AML-193 (cell line): Measurements from ENCODE around the gene YPEL2.
"Not testable (repeated sequence)": the region's sequence is repeated elsewhere in the genome, so short reads cannot be mapped to it uniquely, and the experiment has no call there.

Source experiments
- DNase-seq, 2 experiments: peaks; one replicate each; lab custom pipeline; 2025; lab: John Stamatoyannopoulos, UW

YPEL2 gene

DNA sequence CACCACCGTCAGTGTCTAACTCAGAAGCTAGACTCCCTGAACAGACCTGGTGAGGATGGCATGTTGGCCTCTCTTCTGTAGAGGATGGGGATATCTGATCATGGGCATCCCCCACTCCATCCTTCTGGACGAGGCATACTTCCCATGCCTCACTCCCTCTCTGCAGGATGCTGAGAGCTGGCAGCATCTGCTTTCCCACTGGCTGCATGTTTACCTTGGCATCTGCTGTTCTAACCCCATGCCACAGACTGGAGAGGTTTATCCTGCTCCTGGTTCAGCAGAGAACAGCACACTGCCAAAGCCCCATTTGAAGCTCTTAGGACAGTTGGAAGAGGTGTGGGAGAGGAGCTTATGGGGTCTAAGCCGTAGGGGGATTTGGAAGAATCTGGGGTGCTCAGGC, 46.0 kb downstream of the YPEL2 start:
- DNase-seq, result no peak

DNA sequence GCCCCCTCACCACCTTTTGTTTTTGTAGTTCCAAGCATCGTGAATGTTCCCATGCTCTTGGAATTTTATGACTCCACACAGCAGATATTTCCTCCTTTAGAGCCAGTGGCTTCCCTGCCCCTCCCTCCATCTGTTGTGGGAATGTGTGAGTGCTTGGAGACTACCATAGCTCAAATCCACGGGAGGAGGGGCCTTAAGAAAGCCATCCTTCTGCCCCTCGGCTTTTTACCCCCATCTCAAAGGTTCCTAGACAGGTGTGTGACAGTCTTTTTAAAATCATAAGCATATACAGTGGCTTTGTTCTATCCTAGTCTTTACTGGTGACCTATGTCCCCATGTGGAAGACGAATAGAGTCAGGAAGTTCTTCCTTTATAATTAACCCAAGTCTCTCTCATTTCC, 47.2 kb downstream of the YPEL2 start:
- no peak for DNase-seq

DNA sequence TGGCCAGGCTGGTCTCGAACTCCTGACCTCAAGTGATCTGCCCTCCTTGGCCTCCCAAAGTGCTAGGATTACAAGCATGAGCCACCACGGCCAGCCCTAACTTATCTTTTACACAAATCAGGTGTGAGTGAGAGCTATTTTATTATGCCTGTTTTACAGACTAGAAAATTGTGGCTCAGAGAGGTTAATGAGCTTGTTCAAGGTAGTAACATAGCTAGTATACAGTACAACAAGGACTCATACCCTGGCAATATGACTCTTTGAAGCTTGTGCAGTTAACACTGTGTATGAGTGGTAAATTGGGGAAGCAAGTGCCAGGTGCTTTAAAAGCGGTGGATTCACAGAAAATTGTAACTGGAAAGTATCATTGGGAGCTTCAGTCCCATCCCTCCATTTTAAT, 49.0 kb downstream of the YPEL2 start:
- DNase-seq, result no peak

DNA sequence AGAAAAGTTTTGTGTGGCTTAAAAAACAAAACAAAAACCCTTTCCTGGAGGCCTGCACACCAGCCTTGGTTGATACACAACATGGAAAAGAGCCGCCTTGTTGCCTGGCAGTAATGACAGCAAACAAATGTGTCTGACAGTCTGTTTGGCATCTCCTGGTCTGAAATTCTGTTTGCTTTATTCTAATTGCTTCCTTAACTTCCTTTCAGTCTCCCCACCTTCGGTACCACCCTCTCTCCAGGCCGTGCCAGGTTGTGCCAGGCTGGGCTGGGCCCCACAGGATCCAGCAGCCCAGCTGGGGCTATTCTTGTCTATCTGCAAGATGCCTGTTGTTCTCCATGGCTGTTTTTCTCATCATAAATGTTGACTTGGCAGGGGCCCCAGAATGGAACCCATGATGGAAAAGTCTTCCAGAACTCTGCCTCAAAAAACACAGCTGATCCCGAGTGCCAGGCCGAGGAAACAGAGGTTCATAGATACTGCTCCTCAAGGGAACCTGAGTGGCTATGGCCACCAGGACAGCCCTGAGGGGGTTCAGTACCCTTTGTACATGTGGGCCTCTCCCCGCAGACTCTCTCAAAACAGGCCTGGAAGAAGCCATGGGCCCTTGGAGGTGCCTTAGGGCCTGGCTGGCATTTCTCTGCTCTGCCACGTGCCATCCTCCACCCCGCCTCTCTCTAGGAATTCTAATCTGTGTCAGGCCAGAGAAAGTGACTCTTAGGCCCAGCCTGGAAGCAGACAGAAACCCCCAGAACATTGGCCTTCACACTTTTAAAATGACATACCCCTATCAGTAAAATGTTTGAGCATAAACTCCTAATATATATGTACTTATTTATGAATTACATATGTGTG, 50.5 kb downstream of the YPEL2 start:
- no peak for DNase-seq

DNA sequence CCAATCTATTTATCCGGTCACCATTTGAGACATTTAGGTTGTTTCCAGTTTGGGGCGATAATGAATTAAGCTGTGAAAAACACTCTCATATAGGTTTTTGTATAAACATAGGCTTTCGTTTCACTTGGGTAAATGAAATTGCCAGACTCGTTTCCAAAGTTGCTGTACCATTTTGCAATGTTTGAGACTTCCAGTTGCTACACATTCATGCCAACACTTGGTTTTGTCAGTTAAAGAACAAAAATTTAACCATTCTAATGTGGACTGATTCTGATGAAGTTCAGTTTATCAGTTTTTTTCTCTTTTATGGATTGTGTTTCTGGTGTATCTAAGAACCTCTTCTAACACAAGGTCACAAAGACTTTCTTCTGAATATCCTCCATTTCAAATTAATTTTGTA, 52.4 kb downstream of the YPEL2 start:
- DNase-seq, result no peak

DNA sequence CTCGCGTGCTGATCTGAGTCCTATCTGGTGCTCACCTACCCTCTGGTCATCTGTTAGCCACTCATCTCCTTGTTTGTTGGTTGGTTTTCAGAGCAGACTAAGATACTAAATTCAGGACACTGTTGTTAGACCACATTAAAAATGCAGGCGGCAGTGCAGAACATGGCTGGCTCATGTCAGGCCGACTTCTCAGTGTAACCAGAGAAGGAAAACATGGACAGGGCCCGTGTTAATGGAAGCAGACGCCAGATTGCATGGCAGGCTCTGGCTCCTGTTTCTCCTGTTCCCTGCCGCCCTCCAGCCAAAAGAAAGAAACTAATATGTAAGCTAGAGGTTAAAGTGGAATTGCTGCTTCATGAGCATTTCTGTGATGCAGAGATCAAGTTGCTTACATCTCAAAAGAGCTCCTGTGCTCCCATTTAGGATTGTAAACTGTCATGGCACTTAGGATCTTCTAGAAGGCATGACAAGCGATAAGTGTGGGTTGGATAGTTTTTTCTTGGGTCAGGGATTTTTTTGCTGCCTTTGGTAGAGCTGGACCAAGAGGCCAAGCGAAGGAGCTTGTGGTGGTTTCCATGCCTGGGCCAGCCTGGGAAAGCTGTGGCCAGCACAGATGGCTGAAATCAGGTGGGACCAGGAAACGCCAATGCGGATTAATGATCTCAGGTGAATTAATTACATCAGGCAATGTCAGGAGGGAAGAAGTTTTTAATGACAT, 56.1 kb downstream of the YPEL2 start:
- DNase-seq, result no peak

DNA sequence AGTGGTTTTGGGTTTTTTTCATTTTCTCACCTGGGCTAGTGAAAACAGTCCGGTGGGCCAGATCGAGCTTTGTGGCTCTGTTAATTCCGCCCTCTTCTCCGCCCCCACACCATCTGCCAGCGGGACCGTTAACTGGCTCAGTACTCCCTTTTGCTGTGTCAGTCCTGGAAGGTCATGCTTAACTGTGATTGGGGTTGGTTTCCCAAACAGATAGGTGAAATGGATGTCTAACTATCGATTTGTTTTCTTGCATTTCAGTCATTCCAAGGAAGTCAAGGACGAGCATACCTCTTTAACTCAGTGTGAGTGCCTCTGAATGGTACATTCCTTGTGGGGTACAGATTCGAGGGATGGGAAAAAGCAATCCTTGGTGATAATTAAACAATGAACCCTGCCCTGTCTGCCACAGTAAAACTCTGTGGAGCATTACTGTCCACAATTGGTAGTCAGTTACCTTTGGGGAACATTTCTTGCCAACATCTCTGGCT, 56.7 kb downstream of the YPEL2 start:
- no peak for DNase-seq

DNA sequence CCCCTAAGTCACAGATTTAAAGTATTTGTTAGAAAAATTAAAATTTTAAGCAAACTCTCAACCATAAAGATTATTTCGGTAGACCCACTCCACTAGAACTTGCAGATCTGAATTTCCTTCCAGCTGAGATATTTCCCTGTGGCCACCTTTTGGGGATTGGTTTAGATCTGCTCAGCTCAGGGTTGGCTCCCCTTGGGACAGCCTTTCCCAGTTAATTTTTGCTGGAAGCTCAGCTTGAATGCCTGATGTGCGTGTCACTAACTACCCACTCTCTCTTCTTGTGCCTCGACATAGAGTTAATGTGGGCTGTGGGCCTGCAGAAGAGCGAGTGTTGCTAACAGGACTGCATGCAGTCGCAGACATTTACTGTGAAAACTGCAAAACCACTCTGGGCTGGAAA, 57.6 kb downstream of the YPEL2 start:
- DNase-seq, result no peak

DNA sequence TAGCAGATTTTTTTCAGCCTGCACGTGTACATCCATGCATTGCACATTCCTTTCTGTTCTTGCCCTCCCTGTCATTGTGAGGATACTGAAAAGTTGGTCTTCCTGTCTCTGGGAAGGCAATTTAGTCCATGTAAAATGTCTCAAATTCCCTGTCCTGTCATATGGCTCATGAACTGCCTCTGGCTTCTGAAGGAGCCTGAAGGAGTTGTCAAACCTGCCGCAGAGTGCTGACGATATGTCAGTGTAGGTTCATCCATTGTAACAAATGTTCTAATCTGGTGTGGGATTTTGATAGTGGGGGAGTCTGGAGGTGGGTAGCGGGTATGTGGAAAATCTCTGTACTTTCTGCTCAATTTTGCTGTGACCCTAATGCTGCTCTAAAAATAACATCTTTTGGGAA, 59.6 kb downstream of the YPEL2 start:
- no peak for DNase-seq

DNA sequence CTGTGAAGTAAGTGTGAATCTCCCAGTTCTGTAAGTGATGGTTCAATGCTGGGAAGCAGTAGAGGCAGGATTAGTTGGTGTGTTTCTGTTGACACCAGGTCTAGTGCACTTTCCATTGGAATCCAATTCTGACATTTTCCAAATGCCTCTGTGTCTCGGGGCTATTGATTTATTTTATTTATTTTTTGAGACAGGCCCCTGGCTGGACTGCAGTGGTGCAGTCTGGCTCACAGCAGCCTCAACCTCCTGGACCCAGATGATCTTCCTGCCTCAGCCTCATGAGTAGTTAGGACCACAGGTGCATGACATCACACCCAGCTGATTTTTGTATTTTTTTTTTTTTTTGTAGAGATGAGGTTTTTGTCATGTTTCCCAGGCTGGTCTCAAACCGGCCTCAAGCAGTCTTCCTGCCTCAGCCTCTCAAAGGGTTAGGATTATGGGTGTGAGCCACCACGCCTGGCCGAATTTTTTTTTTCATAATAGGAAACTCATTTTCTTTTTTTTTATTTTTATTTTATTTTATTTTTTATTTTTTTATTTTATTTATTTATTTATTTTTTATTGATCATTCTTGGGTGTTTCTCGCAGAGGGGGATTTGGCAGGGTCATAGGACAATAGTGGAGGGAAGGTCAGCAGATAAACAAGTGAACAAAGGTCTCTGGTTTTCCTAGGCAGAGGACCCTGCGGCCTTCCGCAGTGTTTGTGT, 61.7 kb downstream of the YPEL2 start:
- DNase-seq, result no peak

DNA sequence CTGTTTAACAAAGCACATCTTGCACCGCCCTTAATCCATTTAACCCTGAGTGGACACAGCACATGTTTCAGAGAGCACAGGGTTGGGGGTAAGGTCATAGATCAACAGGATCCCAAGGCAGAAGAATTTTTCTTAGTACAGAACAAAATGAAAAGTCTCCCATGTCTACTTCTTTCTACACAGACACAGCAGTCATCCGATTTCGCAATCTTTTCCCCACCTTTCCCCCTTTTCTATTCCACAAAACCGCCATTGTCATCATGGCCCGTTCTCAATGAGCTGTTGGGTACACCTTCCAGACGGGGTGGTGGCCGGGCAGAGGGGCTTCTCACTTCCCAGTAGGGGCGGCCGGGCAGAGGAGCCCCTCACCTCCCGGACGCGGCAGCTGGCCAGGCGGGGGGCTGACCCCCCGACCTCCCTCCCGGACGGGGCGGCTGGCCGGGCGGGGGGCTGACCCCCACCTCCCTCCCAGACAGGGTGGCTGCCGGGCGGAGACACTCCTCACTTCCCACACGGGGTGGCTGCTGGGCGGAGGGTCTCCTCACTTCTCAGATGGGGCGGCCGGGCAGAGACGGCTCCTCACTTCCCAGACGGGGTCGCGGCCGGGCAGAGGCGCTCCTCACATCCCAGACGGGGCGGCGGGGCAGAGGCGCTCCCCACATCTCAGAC, 62.4 kb downstream of the YPEL2 start:
- not testable (repeated sequence) for DNase-seq

DNA sequence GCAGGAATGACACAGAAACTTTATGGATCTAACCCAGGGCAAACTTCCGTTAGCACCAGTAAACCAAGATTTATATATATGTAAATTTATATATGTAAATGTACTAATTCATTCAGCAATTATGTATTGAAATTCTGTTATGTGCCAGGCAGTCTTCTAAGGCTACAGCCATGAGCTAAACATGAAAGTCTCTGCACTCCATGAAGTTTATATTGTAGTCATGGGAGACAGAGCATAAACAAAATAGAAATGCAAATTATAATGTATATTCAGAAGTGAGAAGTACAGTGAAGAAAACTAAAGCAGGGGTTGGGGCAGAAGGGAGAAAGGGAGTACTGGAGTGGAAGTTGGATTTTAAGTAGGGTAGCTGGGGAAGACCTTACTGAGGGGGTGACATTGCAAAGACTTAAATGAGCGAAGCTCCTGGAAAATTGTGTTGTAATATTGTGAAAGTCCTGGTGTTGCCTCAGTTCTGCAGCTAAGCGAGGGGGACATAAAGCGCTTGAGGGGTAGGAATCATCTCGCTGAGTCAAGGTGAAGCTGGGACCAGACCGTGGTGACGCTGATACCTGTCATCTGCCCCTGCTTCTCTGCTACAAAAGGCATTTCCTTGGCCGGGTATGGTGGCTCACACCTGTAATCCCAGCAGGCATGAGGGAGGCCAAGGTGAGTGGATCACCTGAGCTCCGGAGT, 64.8 kb downstream of the YPEL2 start:
- DNase-seq, result no peak

DNA sequence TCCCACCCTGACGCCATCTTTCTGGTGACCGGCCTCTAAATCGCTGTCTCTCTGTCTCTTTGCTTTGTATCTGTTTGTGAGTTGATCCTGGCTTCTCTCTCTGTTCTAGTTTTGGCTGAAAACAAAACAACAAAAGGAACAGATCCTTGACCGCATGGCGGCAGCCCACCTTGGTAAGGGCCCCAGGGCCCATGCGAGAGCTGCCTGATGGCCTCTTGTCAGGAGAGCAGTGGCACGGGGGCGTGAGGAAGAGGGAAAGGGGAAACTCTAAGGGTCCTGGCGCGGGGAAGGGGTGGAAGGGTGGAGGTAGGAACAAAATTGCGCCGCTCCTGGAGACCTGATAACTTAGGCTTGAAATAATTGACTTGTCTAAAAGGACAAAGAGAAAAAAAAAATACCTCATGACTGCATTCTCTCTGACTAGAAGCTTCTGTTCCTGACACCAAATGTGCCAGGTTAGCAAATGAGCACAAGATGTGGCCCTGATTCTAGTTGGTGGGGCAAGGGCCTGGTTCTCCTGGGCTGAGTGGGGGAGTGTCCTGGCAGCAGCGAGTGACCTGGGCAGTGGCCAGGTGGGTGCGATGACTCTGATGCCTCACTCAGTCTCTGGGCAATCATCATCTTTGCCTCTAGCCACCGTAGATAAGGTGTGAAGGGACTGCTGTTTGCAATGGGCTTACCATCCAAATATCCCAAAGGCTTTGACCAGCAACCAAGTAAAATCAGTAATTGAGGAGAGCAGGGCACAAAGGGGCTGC, 66.0 kb downstream of the YPEL2 start:
- no peak for DNase-seq

DNA sequence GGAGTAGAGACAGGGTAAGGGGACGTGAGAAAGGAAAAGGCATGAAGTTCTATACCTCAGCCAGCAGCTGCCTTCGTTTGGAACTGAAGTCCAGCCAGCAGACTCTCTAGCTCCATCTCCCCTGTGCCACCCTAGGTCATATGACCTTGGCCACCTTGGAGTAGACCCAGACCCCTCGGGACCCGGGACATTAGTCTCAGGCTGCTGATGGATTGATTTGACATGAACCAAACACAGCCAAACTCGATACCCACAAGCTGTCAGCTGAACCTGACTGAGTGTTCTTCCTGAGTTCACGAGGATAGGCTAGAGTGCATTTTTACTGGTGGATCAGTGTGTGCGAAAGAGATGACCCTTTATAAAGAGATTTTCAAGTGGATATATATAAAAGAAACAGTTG, 68.5 kb downstream of the YPEL2 start:
- no peak for DNase-seq

DNA sequence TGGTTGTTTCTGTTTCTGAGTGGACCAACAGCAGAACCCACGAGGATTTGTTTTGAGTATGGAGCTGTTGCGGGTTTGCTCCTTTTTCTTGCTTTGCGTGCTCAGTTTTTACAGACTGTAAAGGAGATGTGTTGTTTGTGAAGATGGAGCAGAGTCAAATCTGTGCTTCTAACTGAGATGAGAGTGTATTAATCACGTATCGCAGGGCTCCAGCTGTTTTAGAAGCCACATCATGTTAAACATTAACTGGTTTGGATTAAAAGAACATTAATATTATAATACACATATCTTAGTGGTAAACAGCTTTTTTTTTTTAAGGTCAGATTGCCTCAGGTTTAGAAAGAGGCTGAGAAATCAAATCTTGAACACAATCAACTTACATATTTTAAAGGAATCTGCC, 69.4 kb downstream of the YPEL2 start:
- DNase-seq, result no peak

DNA sequence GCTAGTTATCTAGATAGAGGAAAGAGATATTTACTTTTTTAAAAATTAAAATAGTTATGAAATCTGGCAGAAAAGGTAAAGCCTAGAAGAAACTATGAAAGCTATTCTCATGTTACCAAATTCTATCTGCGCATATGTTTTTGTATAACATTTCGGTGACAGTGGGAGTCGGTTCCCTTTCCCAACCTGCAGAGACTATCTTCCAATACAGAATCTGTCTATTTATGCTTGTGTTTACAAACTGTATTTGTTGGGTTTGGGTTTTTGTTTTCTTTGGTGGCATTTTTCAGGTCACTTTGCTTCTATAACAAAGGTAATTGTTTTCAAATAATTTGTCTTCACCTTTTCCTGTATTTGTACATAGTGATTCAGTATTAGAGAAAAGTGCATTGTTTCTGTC, 69.8 kb downstream of the YPEL2 start:
- no peak for DNase-seq

DNA sequence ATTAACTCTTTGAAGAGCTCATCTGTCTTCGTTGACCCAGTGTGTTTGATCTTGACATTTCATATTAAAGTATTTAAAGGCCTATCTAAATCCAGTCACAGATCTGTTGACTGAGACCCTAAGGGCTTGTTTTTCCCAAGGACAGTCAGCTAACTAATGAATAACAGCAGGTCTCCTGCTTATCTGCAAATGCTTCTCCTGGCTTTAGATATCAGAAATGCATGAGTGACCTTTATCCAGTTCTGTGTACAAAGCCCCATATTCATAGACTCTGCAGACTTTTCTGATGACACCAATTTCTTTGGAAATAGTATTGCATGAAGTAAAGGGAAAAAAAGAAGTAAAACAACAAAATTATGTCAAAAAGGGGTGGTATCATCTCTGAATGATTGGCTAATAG, 70.3 kb downstream of the YPEL2 start:
- DNase-seq, result no peak

DNA sequence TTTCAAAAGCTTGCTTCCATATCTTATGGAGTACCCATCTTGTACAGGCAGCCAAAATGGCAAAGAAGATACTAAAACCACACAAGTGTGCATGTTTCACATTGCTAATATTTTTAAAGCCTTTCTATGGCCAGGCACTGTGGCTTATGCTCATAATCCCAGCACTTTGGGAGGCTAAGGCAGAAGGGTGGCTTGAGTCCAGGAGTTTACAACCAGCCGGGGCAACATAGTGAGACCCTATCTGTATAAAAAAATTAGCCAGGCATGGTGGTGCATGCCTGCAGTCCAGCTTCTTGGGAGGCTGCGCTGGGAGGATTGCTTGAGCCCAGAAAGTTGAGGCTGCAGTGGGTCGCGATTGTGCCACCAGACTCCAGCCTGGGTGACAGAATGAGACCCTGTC, 71.3 kb downstream of the YPEL2 start:
- DNase-seq, result no peak

DNA sequence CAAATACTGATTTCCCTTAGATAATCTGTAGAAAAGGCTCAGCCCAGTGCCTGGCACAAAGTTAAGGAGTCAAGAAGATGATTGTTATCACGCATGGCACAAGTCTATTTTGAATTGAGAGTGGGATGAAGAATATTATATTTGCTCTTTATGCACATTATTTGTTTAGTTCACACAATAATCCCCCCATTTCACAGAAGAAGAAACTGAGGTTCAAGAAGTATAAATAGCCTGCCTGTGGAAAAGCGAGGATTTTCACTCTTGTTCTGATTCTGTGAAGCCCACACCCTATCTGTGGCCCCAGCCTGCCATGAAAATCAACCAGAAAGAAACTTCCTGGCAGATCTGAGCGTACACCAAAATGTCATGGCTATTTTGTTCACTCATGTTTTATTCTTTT, 73.0 kb downstream of the YPEL2 start:
- DNase-seq, result no peak

DNA sequence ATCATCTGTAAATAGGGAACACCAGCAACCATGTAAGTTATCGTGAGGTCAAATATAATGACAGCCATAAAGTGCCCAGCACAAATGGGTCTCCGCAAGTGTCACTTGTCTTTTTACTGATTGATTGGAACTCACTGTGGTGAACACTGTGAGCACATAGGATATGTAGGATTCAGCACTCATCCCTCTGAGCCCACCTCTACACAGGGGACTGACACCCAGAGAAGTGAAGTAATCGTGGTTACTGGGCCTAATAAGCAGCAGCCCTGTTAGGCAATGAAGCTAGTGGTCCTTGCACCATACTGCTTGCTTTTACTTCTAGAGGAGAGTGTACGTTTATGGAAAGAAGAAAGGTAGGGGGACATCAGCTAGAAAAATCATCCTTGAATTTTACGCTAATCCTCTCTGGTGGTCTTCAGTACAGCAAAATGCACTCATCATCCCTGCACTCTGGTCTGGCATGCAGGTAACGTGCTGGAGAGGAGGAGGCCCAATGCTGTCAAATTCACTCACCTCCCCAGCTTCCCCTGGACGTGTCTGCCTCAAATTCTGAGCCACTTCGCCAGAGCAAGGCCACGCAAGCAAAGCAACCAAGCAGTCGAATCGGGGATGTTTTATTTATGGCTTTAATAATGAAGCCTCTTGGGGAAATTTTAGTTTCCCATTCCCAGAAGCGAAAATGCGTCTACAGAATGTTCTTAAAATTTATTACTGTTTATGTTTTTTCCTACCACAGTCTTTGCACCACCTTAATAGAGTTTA, 74.7 kb downstream of the YPEL2 start:
- peak; percentile 5 to 13 for DNase-seq
